Heart left ventricle (tissue), 13 donors: ENCODE measurements around the gene PTGIS.

ENCODE experiments used
- CTCF ChIP-seq, 12 donors: fragments of 200-600 bp; sonication (generic) in 4 of 12; IDR thresholded peaks; one replicate each; pipeline versions ENCODE4 v1.5.0 to v1.8.0; 2018 to 2022; ENCODE audit warnings: antibody characterized with exemption in 12 of 12, mild to moderate bottlenecking in 5 of 12
- POLR2A ChIP-seq, 2 donors: fragments of 450-650 bp; IDR thresholded peaks; one replicate each; pipeline ENCODE4 v1.6.1; 2017; ENCODE audit warnings: antibody characterized with exemption in 2 of 2, mild to moderate bottlenecking in 2 of 2, moderate library complexity in 2 of 2
- donor health status: ischemic (EF 13 %, LVEDD 7.1; RV severe dilation, severe dysfunction).
- donor health status: DM: no; HTN: yes; CAD: no.
- donor health status: DM: no; HTN: no; CAD: no.
- donor health status: ischemic (EF 25% LVEDD 6.9; RV normal size, moderate dysfunction).
- donor health status: ischemic (EF 25% LVEDD 5.7; RV mildly dilated, moderate dysfunction).
- donor health status: ischemic (EF 35%, LVEDD 5.7; RV mildly dilated, moderate dysfunction).
- donor health status: nonischemic (EF 11% LVEDD 7.7; RV severe dilation, severe dysfunction).
- donor health status: DM: yes; HTN: yes; CAD: no.
- donor health status: PGD.
- donor health status: ischemic (EF 29% LVEDD 5.4; RV normal size, mild dysfunction).
- donor health status: nonischemic (EF 23%, LVEDD 6.1; RV moderate dilation, normal function).

DNA sequence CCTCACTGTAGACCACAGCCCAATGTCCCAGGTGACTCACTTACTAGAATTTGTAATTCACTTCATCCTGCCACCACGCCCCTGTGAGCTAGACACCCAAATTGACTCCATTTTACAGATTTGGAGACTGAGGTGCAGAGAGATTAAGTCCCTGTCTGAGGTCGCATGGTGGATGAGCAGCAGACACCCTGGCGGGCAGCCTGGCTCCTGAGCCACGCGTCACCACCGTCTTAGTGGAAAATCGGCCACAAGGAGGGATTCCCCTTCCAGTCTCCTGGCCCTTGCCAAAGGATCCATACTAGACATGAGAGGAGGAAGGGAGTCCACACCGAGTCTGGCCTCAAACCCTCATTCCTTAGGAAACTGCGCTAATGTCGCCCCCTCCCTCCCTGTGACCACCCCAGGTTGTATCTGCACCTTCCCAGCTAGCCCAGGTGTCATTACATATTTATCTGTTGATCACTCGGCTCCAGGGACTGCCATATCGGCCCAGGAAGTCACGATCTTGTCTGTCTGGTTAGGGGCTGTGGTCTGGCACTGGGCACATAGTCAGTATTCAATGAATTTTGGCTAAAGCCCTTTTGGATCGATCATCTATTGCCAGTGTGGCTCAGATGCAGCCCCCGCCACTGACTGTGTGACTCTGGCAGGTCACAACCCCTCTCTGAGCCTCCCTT lies 25.7 kb upstream of the PTGIS start:
- TF ChIP-seq CTCF (IDR thresholded peaks at IDR 0.05) (no peak), POLR2A (IDR thresholded peaks at IDR 0.05) (no peak)
